HEK293 (cell line): ENCODE measurements around the gene MRPL54.
A peak's percentile ranks its signal among the peaks of the same experiment; 100 is the strongest.

ENCODE experiments used
- CTCF ChIA-PET: fragments of 350-600 bp; formaldehyde crosslinking; extraction: SDS; loops from one replicate; lab custom pipeline; 2021; ENCODE audit warnings: antibody characterized with exemption; lab: Yijun Ruan, JAX
- POLR2A ChIA-PET: fragments of 300-600 bp; formaldehyde crosslinking; extraction: SDS; loops from one replicate; lab custom pipeline; 2020; ENCODE audit warnings: antibody characterized with exemption, inconsistent platforms; lab: Yijun Ruan, JAX
- H3K27ac ChIP-seq: fragments of 200-500 bp; sonication (Bioruptor generic); 2 replicates; pipeline ENCODE4 v1.5.1; 2014; ENCODE audit warnings: low read depth, low read length, control low read depth, inconsistent platforms; ENCODE audit errors: extremely low read depth
- H3K36me3 ChIP-seq, 2 experiments: fragments of 200-500 bp in 1 of 2; sonication (Bioruptor generic) in 1 of 2; 1 replicate in 1 of 2; 2 replicates in 1 of 2; pipeline ENCODE4 v1.5.1; 2014 to 2017; ENCODE audit warnings: inconsistent platforms in 2 of 2, low read length in 2 of 2; ENCODE audit not compliant: control insufficient read depth in 2 of 2, insufficient read depth in 1 of 2
- H3K4me1 ChIP-seq: fragments of 200-500 bp; sonication (Bioruptor generic); 2 replicates; pipeline ENCODE4 v1.5.1; 2014; ENCODE audit warnings: mild to moderate bottlenecking, low read length, inconsistent platforms; ENCODE audit not compliant: control insufficient read depth, insufficient read depth
- H3K4me3 ChIP-seq: 2 replicates; pipeline ENCODE4 v1.5.1; 2011; ENCODE audit warnings: low read depth, mild to moderate bottlenecking, control low read depth, low read length, moderate library complexity
- H3K9me3 ChIP-seq: fragments of 200-500 bp; sonication (Bioruptor generic); 2 replicates; pipeline ENCODE4 v1.5.1; 2014; ENCODE audit warnings: low read depth, low read length, inconsistent platforms; ENCODE audit not compliant: control insufficient read depth, insufficient read depth
- GLI2 ChIP-seq: fragments of 450-650 bp; formaldehyde crosslinking; IDR thresholded peaks from 2 replicates; pipeline ENCODE4; 2017; ENCODE audit warnings: missing biosample characterization, missing genetic modification characterization, low read depth, borderline replicate concordance
- REPIN1 ChIP-seq: fragments of 450-650 bp; formaldehyde crosslinking; IDR thresholded peaks from 2 replicates; pipeline ENCODE4 v1.5.1; 2017; ENCODE audit warnings: missing biosample characterization, missing genetic modification characterization, low read depth
- ZBTB26 ChIP-seq: fragments of 450-650 bp; formaldehyde crosslinking; optimal IDR thresholded peaks from 2 replicates; pipeline ENCODE3; 2016; ENCODE audit warnings: missing biosample characterization, mild to moderate bottlenecking, missing genetic modification characterization
- ZBTB8A ChIP-seq: fragments of 450-650 bp; formaldehyde crosslinking; IDR thresholded peaks from 2 replicates; pipeline ENCODE4 v1.5.1; 2016; ENCODE audit warnings: missing biosample characterization, missing genetic modification characterization
- ZNF112 ChIP-seq: fragments of 450-650 bp; formaldehyde crosslinking; IDR thresholded peaks from 2 replicates; pipeline ENCODE4 v1.5.0; 2017; ENCODE audit warnings: missing biosample characterization, missing genetic modification characterization
- ZNF114 ChIP-seq: fragments of 450-650 bp; formaldehyde crosslinking; IDR thresholded peaks from 2 replicates; pipeline ENCODE4 v1.5.0; 2017; ENCODE audit warnings: missing biosample characterization, missing genetic modification characterization
- ZNF16 ChIP-seq: fragments of 450-650 bp; formaldehyde crosslinking; IDR thresholded peaks from 2 replicates; pipeline ENCODE4 v1.5.1; 2016; ENCODE audit warnings: low read depth, missing biosample characterization, missing genetic modification characterization
- ZNF174 ChIP-seq: fragments of 450-650 bp; formaldehyde crosslinking; IDR thresholded peaks from 2 replicates; pipeline ENCODE4 v1.5.0; 2017; ENCODE audit warnings: missing biosample characterization, mild to moderate bottlenecking, missing genetic modification characterization
- ZNF335 ChIP-seq: fragments of 450-650 bp; formaldehyde crosslinking; conservative IDR thresholded peaks from 2 replicates; pipeline ENCODE4 v1.5.1; 2016; ENCODE audit warnings: missing biosample characterization, missing genetic modification characterization
- ZNF654 ChIP-seq: fragments of 450-650 bp; formaldehyde crosslinking; IDR thresholded peaks from 2 replicates; pipeline ENCODE4 v1.5.1; 2016; ENCODE audit warnings: low read depth, missing biosample characterization, missing genetic modification characterization
- TF ChIP-seq, protein P1 (sequence below): fragments of 450-650 bp; formaldehyde crosslinking; IDR thresholded peaks from 2 replicates; pipeline ENCODE4 v1.5.1; 2016; ENCODE audit warnings: missing biosample characterization, missing genetic modification characterization
- TF ChIP-seq, protein P2 (sequence below): fragments of 450-650 bp; formaldehyde crosslinking; IDR thresholded peaks from 2 replicates; pipeline ENCODE4 v1.5.1; 2016; ENCODE audit warnings: missing biosample characterization, missing genetic modification characterization
- TF ChIP-seq, protein P3 (sequence below): fragments of 450-650 bp; formaldehyde crosslinking; IDR thresholded peaks from 2 replicates; pipeline ENCODE4 v1.5.1; 2017; ENCODE audit warnings: missing biosample characterization, missing genetic modification characterization

Gene MRPL54

GRCh38 chr19:3785938-3786824 lies 23.7 kb downstream of the MRPL54 start, which contains the start of gene MATK (continued):
- TF ChIP-seq, protein P1, sequence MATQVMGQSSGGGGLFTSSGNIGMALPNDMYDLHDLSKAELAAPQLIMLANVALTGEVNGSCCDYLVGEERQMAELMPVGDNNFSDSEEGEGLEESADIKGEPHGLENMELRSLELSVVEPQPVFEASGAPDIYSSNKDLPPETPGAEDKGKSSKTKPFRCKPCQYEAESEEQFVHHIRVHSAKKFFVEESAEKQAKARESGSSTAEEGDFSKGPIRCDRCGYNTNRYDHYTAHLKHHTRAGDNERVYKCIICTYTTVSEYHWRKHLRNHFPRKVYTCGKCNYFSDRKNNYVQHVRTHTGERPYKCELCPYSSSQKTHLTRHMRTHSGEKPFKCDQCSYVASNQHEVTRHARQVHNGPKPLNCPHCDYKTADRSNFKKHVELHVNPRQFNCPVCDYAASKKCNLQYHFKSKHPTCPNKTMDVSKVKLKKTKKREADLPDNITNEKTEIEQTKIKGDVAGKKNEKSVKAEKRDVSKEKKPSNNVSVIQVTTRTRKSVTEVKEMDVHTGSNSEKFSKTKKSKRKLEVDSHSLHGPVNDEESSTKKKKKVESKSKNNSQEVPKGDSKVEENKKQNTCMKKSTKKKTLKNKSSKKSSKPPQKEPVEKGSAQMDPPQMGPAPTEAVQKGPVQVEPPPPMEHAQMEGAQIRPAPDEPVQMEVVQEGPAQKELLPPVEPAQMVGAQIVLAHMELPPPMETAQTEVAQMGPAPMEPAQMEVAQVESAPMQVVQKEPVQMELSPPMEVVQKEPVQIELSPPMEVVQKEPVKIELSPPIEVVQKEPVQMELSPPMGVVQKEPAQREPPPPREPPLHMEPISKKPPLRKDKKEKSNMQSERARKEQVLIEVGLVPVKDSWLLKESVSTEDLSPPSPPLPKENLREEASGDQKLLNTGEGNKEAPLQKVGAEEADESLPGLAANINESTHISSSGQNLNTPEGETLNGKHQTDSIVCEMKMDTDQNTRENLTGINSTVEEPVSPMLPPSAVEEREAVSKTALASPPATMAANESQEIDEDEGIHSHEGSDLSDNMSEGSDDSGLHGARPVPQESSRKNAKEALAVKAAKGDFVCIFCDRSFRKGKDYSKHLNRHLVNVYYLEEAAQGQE (tag by site-specific recombination) = no peak

DNA sequence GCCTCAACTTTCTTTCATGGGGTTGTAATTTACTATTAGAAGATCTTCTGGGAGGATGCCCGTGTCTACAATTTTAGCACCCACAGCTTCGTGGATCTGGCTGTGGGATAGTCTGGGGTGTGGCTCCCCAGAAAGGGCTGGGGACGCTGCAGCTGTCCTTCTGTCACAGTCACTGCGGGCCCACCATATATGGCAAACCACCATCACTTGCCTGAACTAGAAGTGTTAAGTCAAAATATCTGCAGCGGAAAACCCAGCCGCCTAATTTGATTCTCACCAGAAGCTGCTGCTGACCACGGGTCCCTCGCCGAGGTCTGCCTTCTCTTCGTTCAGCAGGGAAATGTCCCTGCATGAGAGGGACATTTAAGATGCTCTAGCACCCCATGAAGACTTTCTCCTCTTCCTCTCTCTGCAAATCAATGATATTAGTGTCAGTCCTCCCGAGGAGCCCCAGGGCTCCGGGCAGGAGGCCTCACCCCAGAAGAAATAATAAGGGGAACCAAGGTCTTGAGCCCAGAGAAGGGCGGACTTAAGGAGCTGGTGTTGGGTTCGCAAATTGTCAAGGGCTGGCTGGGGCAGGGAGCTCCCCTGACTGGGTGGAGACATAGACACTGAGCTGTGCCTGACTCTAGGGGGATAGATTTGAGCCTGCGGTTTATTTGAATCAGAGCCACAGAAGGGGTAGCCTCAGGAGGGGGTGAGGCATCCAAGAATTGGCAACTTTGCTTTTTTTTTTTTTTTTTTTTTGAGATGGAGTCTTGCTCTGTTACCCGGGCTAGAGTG lies 26.7 kb downstream of the MRPL54 start:
- H3K36me3 ChIP-seq = no peaks in the 10 kb centered on the region
- no peaks in the 10 kb centered on the region for H3K9me3 ChIP-seq
- ChIA-PET CTCF (interaction anchor here (0.5 to 1.5 kb wide), 2 partner anchors 15 to 34 kb away, joined by 3 to 4 read pairs; no protein-coding TSS in a partner anchor), POLR2A (interaction anchor here (1.3 kb wide), 1 partner anchor 196 kb away, joined by 4 read pairs; the partner anchor contains the start of gene EEF2)
- TF ChIP-seq, protein P2, sequence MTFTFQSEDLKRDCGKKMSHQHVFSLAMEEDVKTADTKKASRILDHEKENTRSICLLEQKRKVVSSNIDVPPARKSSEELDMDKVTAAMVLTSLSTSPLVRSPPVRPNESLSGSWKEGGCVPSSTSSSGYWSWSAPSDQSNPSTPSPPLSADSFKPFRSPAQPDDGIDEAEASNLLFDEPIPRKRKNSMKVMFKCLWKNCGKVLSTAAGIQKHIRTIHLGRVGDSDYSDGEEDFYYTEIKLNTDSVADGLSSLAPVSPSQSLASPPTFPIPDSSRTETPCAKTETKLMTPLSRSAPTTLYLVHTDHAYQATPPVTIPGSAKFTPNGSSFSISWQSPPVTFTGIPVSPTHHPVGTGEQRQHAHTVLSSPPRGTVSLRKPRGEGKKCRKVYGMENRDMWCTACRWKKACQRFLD (tag by site-specific recombination) = no peak
- TF ChIP-seq ZNF174 = no peak
- no peak for TF ChIP-seq ZNF335 (tag by site-specific recombination)
- TF ChIP-seq GLI2 (tag by site-specific recombination) = no peak
- no peak for TF ChIP-seq ZBTB8A (tag by site-specific recombination)
- H3K27ac ChIP-seq = no peak overlapping the region
- no peak overlapping the region for H3K4me3 ChIP-seq
- no peaks in the 10 kb centered on the region for H3K4me1 ChIP-seq

- Histone ChIP-seq H3K9me3 (no peaks in the 10 kb centered on the region), H3K27ac (no peak overlapping the region), H3K4me3 (no peak overlapping the region), H3K4me1 (no peaks in the 10 kb centered on the region), H3K36me3 (no peaks in the 10 kb centered on the region)
- ChIA-PET POLR2A (no interaction called here), CTCF (no interaction called here)
- TF ChIP-seq ZNF16 (tag by site-specific recombination) (peak; percentile 86), ZNF114 (tag by site-specific recombination) (no peak), ZNF654 (tag by site-specific recombination) (no peak), ZBTB26 (tag by site-specific recombination) (peak; percentile 10), REPIN1 (tag by site-specific recombination) (no peak), ZNF112 (tag by site-specific recombination) (no peak)
- TF ChIP-seq, protein P3, sequence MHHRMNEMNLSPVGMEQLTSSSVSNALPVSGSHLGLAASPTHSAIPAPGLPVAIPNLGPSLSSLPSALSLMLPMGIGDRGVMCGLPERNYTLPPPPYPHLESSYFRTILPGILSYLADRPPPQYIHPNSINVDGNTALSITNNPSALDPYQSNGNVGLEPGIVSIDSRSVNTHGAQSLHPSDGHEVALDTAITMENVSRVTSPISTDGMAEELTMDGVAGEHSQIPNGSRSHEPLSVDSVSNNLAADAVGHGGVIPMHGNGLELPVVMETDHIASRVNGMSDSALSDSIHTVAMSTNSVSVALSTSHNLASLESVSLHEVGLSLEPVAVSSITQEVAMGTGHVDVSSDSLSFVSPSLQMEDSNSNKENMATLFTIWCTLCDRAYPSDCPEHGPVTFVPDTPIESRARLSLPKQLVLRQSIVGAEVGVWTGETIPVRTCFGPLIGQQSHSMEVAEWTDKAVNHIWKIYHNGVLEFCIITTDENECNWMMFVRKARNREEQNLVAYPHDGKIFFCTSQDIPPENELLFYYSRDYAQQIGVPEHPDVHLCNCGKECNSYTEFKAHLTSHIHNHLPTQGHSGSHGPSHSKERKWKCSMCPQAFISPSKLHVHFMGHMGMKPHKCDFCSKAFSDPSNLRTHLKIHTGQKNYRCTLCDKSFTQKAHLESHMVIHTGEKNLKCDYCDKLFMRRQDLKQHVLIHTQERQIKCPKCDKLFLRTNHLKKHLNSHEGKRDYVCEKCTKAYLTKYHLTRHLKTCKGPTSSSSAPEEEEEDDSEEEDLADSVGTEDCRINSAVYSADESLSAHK = no peak
These were observed 27.8 kb downstream of the MRPL54 start for GRCh38 chr19:3790209-3790734.
